ENCODE results near the gene EML6.
"Not testable (repeated sequence)": the region's sequence is repeated elsewhere in the genome, so short reads cannot be mapped to it uniquely, and the experiment has no call there.

EML6 gene

DNA sequence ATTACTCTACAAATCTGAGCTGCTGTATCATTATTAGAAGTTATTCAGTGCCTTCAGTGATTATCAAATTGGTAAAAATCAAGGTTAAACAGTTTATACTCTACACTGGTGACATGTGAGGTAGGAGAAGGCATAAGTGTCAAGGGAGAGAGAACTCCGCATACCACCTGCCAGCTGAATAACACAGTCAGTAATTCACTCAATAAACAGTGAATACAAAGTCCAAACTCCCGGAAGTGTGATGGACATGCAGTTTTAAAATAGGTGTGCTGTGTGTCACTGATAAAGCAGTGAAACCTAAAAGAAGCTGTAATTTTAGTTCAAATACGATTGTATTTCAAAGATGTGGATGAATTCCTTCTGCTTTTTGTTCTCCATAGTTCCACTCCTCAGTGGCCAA is 149.8 kb downstream of the EML6 start:
- H3K4me1 ChIP-seq (ENCODE audit: control insufficient read depth, insufficient read depth, low read length), result peaks cover 17% of the 10 kb centered on the region
- not testable (repeated sequence) for H3K4me3 ChIP-seq (ENCODE audit: low read length); H3K36me3 ChIP-seq (ENCODE audit: insufficient read depth, low read length); H3K27me3 ChIP-seq (ENCODE audit: control insufficient read depth, insufficient read depth, low read length); H3K9ac ChIP-seq (ENCODE audit: low read depth, low read length); H3K9me3 ChIP-seq (replicated peaks; ENCODE audit: low read length); H3K4me2 ChIP-seq (ENCODE audit: low read length)

DNA sequence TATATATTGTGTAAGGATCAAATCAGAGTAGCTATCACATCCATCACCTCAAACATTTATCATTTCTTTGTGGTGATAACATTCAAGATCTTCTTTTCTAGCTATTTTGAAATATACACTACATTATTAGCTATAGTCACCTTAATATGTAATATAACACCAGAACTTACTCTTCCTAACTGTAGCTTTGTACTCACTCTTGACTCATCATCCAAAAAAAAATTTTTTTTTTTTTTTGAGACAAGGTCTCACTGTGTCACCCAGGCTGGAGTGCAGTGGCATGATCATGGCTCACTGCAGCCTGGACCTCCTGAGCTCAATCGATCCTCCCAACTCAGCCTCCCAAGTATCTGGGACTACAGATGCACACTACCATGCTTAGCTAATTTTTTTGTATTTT is 153.3 kb downstream of the EML6 start:
- Histone ChIP-seq H3K36me3 (ENCODE audit: insufficient read depth, low read length) (no peaks in the 10 kb centered on the region), H3K4me1 (ENCODE audit: control insufficient read depth, insufficient read depth, low read length) (peaks cover 21% of the 10 kb centered on the region), H3K4me3 (ENCODE audit: low read length) (no peak overlapping the region), H3K27me3 (ENCODE audit: control insufficient read depth, insufficient read depth, low read length) (no peaks in the 10 kb centered on the region), H3K9me3 (replicated peaks; ENCODE audit: low read length) (no peaks in the 10 kb centered on the region), H3K4me2 (ENCODE audit: low read length) (no peak overlapping the region), H3K9ac (ENCODE audit: low read depth, low read length) (no peak overlapping the region)

DNA sequence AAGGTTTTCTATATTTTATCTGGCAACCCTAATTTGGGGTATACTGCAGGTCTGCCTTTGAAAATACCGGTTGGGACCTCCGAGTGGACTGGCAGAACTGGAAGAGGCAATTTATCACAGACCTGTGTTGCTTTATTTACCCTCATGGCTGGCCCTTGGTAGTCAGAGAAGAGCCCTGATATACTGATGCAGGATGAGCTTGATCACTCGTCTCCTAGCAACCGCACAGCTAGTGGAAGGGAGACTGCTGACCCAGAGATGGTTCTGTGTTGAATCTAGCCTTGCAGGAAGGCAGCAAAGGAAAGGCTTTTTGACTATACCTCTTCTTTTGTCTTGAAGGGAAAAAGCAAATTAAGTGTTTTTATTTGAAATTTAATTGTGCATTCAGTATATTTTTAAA is 154.7 kb downstream of the EML6 start:
- Histone ChIP-seq H3K36me3 (ENCODE audit: insufficient read depth, low read length) (no peaks in the 10 kb centered on the region), H3K4me1 (ENCODE audit: control insufficient read depth, insufficient read depth, low read length) (peaks cover 11% of the 10 kb centered on the region), H3K9ac (ENCODE audit: low read depth, low read length) (no peak overlapping the region), H3K4me2 (ENCODE audit: low read length) (no peak overlapping the region), H3K9me3 (replicated peaks; ENCODE audit: low read length) (no peaks in the 10 kb centered on the region), H3K27me3 (ENCODE audit: control insufficient read depth, insufficient read depth, low read length) (no peaks in the 10 kb centered on the region), H3K4me3 (ENCODE audit: low read length) (no peak overlapping the region)

DNA sequence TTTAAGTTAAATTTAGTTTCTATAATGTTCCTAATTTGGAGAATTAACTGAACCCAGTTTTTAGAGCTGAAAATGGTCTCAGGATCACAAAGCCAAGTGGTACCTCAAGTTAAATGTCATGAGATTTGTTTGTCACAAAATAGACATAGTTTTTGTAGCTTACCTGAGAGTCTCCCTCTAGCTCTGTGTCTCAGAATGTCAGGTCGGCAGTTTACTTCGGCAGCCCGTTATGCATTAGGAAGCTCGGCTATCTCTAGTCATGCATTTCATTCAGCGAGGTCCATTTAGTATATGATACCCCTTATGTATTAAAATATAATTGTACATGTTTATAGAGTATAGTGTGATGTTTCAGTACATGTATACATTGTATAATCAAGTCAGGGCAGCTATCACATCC is 155.6 kb downstream of the EML6 start:
- H3K4me2 ChIP-seq (ENCODE audit: low read length), result no peak overlapping the region
- no peaks in the 10 kb centered on the region for H3K27me3 ChIP-seq (ENCODE audit: control insufficient read depth, insufficient read depth, low read length)
- H3K4me1 ChIP-seq (ENCODE audit: control insufficient read depth, insufficient read depth, low read length), result peaks cover 11% of the 10 kb centered on the region
- H3K4me3 ChIP-seq (ENCODE audit: low read length), result no peak overlapping the region
- no peaks in the 10 kb centered on the region for H3K36me3 ChIP-seq (ENCODE audit: insufficient read depth, low read length)
- H3K9me3 ChIP-seq (replicated peaks; ENCODE audit: low read length), result no peaks in the 10 kb centered on the region
- no peak overlapping the region for H3K9ac ChIP-seq (ENCODE audit: low read depth, low read length)

DNA sequence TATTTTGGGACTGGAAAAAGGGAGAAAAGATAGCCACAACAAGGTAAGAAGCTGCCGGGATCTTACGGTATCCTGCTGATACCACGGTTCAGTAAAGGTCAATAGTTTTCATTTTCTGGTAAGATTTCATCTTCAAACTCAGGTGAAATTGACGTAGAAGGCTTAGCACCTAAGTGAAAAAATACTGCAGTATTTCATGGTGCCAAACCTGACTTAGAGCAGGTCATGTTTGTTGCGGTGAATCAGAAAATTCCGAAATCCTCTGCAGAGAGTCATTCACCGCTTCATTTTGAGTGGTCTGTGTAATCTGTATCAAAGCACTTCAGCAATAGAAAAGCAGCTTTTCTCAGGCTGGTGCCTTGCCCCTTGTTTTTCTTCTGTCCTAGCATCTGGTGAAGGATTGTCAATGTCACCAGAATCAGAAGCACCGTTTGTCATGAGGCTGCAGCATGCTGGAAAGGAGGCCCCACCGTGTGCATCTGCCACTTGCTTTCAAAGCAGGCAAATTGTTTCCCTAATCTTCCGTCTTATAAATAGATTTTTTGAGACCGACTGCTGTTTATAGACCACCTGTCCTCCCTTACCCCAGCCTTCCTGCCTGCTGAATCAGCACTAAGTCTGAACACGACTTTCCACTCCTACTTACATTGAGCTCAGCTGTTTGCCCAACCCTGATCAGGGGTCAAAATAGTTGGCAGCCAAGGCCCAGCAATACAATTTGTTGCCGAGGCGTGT is 156.3 kb downstream of the EML6 start:
- H3K4me2 ChIP-seq (ENCODE audit: low read length), result peak overlapping the region; percentile 16
- H3K4me1 ChIP-seq (ENCODE audit: control insufficient read depth, insufficient read depth, low read length), result peaks cover 11% of the 10 kb centered on the region
- H3K9ac ChIP-seq (ENCODE audit: low read depth, low read length), result no peak overlapping the region
- H3K36me3 ChIP-seq (ENCODE audit: insufficient read depth, low read length), result no peaks in the 10 kb centered on the region
- no peaks in the 10 kb centered on the region for H3K27me3 ChIP-seq (ENCODE audit: control insufficient read depth, insufficient read depth, low read length)
- no peaks in the 10 kb centered on the region for H3K9me3 ChIP-seq (replicated peaks; ENCODE audit: low read length)
- H3K4me3 ChIP-seq (ENCODE audit: low read length), result no peak overlapping the region

DNA sequence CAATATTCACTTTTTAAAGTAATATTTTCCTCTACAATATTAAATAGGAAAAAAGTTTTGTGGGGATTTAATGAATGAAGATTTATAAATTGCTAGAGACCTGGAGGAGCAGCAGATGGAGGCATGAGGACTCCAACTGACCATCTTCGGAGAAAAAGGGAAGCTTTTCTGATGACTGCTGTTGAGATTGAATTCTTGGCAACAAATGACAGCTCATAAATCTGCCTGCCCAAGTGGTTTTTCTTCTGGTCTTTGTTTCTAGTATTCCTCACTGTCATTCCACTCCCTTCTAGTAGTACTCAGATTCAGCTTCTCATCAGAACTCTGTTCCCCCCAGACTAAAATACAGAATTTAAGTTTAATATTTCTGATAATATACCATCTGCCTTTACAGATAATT is 157.0 kb downstream of the EML6 start:
- Histone ChIP-seq H3K9me3 (replicated peaks; ENCODE audit: low read length) (no peaks in the 10 kb centered on the region), H3K27me3 (ENCODE audit: control insufficient read depth, insufficient read depth, low read length) (no peaks in the 10 kb centered on the region), H3K4me3 (ENCODE audit: low read length) (no peak overlapping the region), H3K4me2 (ENCODE audit: low read length) (peak overlapping the region; percentile 16), H3K4me1 (ENCODE audit: control insufficient read depth, insufficient read depth, low read length) (peaks cover 11% of the 10 kb centered on the region), H3K36me3 (ENCODE audit: insufficient read depth, low read length) (no peaks in the 10 kb centered on the region), H3K9ac (ENCODE audit: low read depth, low read length) (no peak overlapping the region)

DNA sequence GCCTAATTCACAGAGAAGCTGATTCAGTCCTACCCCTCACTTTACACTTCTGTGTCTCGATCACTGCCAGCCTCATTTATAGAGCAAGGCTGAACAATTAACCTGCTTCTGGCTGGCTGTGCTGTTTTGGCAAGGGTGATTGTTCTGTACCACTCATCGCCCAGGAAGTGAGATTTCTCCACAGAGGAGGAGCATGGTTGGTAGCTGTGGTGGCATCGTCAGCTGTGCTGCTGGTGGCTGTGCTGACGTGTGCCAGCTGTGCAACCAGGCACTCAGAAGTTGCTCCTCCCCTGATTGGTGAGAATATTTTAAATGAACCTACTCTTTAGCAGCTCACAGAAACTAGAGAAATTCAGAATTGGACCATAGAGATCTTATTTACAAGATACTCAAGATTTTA is 158.3 kb downstream of the EML6 start:
- H3K9me3 ChIP-seq (replicated peaks; ENCODE audit: low read length), result no peaks in the 10 kb centered on the region
- H3K4me3 ChIP-seq (ENCODE audit: low read length), result no peak overlapping the region
- no peak overlapping the region for H3K4me2 ChIP-seq (ENCODE audit: low read length)
- no peaks in the 10 kb centered on the region for H3K27me3 ChIP-seq (ENCODE audit: control insufficient read depth, insufficient read depth, low read length)
- H3K4me1 ChIP-seq (ENCODE audit: control insufficient read depth, insufficient read depth, low read length), result peaks cover 11% of the 10 kb centered on the region
- H3K36me3 ChIP-seq (ENCODE audit: insufficient read depth, low read length), result no peaks in the 10 kb centered on the region
- no peak overlapping the region for H3K9ac ChIP-seq (ENCODE audit: low read depth, low read length)

DNA sequence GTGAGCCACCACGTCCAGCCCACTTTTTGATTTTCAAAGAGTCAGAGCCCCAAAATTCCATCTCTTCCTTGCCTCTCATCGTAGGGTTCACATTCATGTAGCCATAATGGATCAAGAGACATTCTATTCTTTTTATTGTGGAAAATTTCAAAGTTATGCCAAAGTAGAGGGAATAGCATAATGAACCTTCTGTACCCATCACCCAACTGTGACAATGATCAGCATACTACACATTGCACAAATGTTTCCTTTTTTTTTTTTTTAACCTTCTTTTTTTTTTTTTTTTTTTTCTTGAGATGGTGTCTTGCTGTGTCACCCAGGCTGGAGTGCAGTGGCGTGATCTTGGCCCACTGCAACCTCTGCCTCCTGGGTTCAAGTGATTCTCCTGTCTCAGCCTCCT is 162.4 kb downstream of the EML6 start:
- Histone ChIP-seq H3K4me2 (ENCODE audit: low read length) (no peak overlapping the region), H3K9me3 (replicated peaks; ENCODE audit: low read length) (no peaks in the 10 kb centered on the region), H3K4me1 (ENCODE audit: control insufficient read depth, insufficient read depth, low read length) (no peaks in the 10 kb centered on the region), H3K27me3 (ENCODE audit: control insufficient read depth, insufficient read depth, low read length) (peaks cover 8% of the 10 kb centered on the region), H3K4me3 (ENCODE audit: low read length) (no peak overlapping the region), H3K9ac (ENCODE audit: low read depth, low read length) (no peak overlapping the region), H3K36me3 (ENCODE audit: insufficient read depth, low read length) (no peaks in the 10 kb centered on the region)

DNA sequence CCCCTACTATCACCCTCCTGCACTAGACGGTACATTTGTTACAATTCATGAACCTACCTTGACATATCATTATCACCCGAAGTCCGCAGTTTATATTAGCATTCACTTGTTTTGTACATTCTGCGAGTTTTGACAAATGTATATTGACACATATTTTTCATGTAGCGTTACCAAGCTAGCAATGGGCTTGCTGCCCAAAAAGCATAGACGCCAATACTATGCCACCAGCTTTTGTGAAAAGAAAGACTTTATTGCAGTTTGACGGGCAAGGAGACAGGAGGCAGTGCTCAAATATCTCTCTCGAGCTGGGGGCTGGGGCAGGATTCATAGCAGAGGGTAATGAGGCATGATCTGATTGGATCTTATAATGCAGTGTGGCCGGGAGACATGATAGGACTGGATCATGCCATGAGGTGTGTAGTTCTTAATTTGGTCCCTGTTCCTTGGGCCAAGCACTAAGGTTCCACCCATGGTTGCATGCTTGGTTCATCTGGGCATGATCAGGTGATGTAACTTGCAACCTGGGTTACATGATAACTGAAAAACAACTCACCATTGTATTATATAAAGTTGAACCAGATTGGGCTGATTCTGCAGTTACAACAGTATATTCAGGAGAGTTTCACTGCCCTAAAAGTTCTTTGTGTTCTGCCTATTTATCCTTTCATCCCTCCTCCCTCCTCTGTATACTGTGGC is 164.5 kb downstream of the EML6 start:
- Histone ChIP-seq H3K4me1 (ENCODE audit: control insufficient read depth, insufficient read depth, low read length) (no peaks in the 10 kb centered on the region), H3K9me3 (replicated peaks; ENCODE audit: low read length) (no peaks in the 10 kb centered on the region), H3K36me3 (ENCODE audit: insufficient read depth, low read length) (no peaks in the 10 kb centered on the region), H3K27me3 (ENCODE audit: control insufficient read depth, insufficient read depth, low read length) (peaks cover 8% of the 10 kb centered on the region), H3K4me3 (ENCODE audit: low read length) (no peak overlapping the region), H3K4me2 (ENCODE audit: low read length) (no peak overlapping the region), H3K9ac (ENCODE audit: low read depth, low read length) (no peak overlapping the region)

DNA sequence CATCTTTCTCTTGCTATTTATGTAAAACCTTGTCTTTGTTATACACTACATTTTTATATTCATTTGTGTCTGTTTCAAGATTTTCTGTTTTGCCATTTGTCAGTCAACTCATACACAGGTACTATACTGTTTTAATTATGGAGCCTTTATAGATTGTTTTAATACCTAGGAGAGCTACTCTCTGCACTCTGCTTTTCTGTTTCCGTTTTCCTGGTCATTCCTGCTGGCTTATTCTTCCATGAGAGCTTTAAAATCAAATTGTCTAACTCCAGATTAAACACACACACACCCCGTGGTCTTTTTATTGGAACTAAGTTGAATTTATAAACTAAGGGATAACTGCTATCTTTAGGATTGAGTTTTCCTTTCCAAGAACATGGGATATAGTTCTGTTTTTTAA is 165.6 kb downstream of the EML6 start:
- Histone ChIP-seq H3K27me3 (ENCODE audit: control insufficient read depth, insufficient read depth, low read length) (peaks cover 8% of the 10 kb centered on the region), H3K4me1 (ENCODE audit: control insufficient read depth, insufficient read depth, low read length) (no peaks in the 10 kb centered on the region), H3K4me2 (ENCODE audit: low read length) (no peak overlapping the region), H3K36me3 (ENCODE audit: insufficient read depth, low read length) (no peaks in the 10 kb centered on the region), H3K9me3 (replicated peaks; ENCODE audit: low read length) (no peaks in the 10 kb centered on the region), H3K4me3 (ENCODE audit: low read length) (no peak overlapping the region), H3K9ac (ENCODE audit: low read depth, low read length) (no peak overlapping the region)

DNA sequence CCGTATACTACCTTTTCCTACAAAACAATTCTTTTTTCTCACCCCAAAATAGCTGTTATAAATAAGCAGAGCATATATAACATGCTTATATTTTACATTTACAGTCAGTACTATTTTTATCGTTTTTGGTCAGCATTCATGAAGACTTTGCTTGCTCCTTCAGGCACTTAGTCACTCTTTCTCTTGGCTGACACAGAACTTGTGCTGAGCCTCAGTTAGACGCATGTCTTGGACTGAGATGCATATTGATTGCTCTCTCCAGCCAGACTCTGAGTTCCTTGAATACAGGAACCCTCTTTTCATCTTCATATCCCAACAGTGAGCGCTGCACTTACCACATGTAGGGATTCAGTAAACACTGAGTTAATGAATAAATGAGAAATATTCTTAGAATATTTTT is 168.4 kb downstream of the EML6 start:
- H3K9ac ChIP-seq (ENCODE audit: low read depth, low read length), result no peak overlapping the region
- no peak overlapping the region for H3K4me2 ChIP-seq (ENCODE audit: low read length)
- H3K9me3 ChIP-seq (replicated peaks; ENCODE audit: low read length), result peaks cover 7% of the 10 kb centered on the region
- peaks cover 8% of the 10 kb centered on the region for H3K27me3 ChIP-seq (ENCODE audit: control insufficient read depth, insufficient read depth, low read length)
- H3K4me1 ChIP-seq (ENCODE audit: control insufficient read depth, insufficient read depth, low read length), result no peaks in the 10 kb centered on the region
- H3K4me3 ChIP-seq (ENCODE audit: low read length), result no peak overlapping the region
- no peaks in the 10 kb centered on the region for H3K36me3 ChIP-seq (ENCODE audit: insufficient read depth, low read length)

DNA sequence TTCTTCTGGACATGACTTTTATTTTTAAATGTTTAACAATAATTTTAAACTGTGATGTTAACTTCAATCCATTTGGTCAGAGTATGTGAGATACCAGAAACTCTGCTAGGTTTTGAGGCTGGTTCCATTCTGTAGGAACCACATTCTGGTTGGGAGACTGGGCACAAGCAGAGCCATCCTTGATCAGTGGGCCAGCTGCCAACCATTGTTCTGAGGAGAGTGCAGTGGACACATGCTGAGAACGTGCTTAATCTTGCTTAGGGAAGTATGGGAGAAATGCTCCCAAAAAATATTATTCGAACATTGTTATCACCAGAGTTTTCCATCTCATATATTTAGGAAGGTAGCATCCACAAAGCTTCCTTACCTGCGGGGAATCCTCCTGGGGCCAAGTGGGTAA is 171.0 kb downstream of the EML6 start:
- Histone ChIP-seq H3K9me3 (replicated peaks; ENCODE audit: low read length) (peaks cover 7% of the 10 kb centered on the region), H3K4me2 (ENCODE audit: low read length) (no peak overlapping the region), H3K4me1 (ENCODE audit: control insufficient read depth, insufficient read depth, low read length) (no peaks in the 10 kb centered on the region), H3K9ac (ENCODE audit: low read depth, low read length) (no peak overlapping the region), H3K27me3 (ENCODE audit: control insufficient read depth, insufficient read depth, low read length) (no peaks in the 10 kb centered on the region), H3K36me3 (ENCODE audit: insufficient read depth, low read length) (no peaks in the 10 kb centered on the region), H3K4me3 (ENCODE audit: low read length) (no peak overlapping the region)

Data from skeletal muscle satellite cell (primary cell).